ENCODE data around the gene AKAP12.

- TF ChIP-seq CTCF (IDR thresholded peaks at IDR 0.05) (no peak), POLR2A (IDR thresholded peaks at IDR 0.05) (no peak)
These were observed 15.7 kb upstream of the AKAP12 start for GRCh38 chr6:151224076-151224475.
